Measurements from ENCODE around the gene MPND.

The MPND gene

DNA sequence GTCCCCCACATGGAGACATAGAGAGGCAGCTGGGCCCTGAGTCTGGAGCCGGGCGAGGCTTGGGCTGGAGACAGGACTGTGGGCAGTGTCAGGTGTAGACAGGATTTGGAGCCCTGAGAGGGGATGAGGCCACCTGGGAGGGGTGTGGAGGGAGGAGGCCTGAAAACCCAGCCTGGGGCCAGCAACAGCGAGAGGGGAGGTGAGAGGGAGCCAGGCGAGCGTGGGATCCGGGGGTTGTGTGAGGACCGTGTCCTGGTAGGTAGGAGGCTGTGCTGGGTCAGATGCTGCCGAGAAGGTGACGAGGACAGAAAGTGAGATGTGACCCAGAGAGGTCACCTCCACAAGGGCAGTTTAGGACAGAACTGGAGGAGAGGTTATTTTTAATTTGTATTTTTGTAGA, 7.4 kb downstream of the MPND start:
- no peak for DNase-seq

DNA sequence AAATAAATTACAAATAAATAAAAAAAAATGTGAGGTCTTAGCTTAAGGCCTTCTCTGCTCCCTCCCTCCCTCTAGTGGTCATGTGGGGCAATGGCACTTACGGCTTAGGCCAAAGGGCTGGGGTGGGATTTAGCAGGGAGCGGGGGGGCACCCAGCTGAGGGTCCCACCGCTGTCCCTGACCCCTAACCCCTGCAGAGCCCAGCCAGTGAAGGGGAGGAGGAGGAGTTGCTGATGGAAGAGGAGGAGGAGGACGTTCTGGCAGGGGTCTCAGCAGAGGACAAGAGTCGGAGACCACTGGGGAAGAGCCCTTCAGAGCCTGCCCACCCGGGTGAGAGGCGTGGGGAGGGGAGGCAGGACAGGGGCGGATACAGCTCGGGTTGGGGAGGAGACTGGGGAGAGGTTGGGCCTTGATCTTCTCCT, 9.3 kb downstream of the MPND start:
- DNase-seq = peak; percentile 38

DNA sequence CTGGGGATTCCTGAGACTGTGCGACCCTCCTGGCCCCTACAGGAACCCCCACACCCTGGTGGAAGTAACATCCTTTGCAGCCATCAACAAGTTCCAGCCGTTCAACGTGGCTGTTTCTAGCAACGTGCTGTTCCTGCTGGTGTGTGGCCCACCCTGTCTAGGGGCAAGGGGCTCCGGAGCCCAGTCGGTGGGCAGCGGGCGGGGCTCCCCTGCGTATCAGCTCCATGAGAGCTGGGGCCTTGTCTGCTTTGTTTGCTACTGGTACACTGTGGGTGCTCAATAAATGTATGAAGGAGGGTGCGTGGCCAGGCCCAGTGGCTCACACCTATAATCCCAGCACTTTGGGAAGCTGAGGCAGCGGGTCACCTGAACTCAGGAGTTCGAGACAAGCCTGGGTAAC, 10.9 kb downstream of the MPND start:
- no peak for DNase-seq

DNA sequence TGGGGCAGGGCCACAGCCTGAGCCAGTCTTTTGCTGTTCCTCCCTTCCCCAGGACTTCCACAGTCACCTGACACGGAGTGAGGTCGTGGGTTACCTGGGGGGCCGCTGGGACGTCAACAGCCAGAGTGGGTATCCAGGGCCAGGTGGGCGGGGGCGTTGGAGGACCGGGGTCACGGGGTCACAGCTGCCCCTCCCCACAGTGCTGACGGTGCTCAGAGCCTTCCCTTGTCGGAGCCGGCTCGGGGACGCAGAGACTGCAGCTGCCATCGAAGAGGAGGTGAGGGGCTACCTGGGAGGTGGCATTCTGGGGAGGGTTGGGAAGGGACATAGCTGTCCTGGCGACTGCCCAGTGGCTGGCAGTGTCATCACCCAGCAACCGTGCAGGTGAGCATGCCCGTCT, 11.5 kb downstream of the MPND start:
- no peak for DNase-seq

DNA sequence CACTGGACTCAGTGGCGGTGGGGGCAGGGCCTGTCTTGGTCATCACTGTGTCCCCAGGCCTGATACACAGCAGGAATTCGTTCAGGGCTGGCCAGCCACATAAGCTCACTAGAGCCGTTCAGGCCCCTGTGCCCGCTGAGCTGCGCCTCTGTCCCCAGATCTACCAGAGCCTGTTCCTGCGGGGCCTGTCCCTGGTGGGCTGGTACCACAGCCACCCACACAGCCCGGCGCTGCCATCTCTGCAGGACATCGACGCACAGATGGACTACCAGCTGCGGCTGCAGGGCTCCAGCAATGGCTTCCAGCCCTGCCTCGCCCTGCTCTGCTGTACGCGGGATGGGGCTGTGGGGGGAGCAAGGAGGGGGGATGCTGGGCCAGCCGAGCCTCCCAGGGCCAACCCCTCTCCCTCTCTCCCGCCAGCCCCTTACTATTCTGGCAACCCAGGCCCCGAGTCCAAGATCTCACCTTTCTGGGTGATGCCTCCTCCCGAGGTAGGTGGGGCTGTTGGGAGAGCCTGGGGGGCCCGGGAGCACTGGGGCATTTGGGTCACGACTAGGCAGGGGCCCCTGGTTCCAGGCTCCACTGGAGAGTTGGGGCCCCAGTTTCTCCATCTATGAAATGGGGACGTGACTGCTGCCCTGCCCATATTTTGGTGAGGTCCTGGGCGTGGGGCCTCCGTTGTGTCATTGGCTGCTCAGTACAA, 13.9 kb downstream of the MPND start:
- no peak for DNase-seq

DNA sequence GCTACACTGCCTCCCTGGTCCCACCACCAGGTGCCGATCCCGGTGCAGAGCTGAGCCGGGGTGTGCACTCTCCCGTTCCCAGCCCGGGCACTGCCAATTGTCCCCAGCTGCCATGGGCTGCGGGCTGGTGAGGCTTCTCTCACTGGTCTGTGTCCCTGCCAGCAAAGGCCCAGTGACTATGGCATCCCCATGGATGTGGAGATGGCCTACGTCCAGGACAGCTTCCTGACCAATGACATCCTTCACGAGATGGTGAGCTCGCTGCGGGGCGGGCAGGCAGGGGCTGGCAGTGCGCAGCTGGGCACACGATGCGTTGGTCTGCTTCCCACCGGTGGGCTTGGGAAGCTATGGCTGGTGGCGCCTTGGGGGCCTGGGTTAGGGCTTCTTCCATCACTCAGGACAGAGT, 14.6 kb downstream of the MPND start:
- no peak for DNase-seq

DNA sequence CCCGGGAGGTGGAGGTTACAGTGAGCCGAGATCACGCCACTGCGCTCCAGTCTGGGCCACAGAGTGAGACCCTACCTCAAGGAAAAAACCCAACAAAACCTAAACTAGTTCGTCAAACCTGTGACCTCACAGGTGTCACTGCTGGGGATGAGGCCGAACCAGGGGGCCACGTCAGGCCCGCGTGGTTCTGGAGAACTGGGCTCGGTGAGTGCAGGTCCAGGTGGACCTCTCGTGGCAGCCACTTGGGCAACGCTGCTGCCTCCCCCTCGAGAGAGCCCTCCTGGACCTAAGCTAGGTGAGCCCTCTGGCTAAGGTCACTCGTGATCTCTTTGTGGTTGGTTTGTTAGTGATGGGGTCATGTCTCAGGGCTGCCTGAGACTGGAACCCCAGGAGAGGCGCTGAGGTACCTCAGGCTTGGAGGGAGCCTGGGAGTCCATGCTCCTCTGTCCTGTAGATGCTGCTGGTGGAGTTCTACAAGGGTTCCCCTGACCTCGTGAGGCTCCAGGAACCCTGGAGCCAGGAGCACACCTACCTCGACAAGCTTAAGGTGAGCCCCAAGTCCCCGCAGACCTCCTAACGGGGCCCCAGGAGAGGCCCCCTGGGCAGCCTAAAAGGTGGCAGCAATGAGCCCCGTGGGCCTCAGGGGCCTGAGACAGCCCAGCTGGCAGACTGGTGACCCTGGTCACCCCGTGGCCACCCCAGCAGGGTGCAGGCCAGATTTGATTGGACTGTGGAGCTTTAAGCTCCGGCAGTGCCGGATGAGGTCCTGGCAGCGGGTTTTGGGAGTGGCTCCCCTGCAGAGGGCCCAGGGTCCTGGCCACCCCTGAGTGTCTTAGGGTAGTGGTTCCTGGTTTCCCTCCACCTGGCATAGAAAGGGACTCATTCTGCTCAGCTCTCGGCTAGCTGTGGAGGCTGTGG, 15.6 kb downstream of the MPND start:
- no peak for DNase-seq

DNA sequence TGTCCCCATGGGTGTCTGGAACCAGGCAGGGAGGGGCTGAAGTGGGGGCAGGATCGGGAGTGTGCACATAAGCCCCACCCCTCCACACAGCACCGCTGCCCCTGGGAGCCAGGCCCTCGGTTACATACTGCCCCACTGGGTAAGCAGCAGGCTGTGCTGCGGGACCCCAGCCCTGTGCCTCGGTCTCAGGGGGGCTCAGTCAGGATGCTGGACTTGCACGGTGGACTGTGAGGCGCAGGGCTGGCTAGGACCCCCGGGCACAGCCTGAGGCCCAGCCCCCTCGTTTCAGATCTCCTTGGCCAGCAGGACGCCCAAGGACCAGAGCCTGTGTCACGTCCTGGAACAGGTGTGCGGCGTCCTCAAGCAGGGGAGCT, 16.3 kb downstream of the MPND start:
- no peak for DNase-seq

DNA sequence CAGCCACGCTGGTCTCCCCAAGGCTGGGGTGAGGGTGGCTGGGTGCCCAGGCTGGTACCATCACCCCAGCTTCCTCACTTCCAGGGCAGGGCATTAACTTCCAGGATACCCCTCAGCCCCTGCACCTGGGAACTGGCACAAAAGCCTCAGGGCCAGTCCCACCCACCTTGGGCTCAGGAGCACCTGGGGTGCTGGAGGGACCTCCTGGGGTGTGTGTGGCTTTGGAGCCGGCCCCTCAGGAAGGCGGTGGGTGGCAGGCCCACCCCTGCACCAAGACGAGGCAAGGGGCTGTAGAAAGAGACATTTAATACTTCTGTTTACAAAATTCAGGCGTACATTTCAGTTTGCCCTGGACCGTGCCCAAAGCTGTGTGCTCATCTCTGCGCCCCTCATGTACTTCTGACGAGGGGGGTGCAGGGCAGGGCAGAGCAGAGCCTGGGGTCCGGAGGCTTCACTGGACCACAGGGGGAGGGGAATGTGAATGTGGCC, 16.8 kb downstream of the MPND start:
- no peak for DNase-seq

DNA sequence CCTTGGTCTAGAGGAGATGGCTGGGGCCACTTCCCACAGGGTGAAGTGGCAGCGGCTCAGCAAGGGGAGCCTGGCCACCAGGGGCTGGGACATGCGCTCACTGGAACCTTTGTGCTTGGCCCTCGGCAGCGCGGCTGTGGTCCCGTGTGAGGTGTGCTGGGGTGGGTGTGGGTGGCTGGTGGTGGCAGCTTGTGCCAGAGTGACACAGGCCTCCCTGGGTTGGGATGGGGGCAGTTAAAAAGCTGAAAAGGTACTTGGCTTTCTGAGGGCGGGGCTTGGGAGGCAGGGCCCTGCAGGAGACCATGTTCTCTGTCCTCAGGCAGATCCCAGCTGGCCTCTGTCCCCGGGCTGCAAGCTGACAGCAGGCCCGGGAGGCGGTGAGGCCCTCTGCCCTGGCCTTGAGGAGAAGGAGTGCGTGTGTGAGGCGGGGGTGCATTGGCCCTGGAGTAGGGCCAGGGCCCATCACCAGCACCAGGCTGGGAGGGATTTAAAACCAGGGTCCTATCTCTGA, 17.3 kb downstream of the MPND start:
- no peak for DNase-seq

DNA sequence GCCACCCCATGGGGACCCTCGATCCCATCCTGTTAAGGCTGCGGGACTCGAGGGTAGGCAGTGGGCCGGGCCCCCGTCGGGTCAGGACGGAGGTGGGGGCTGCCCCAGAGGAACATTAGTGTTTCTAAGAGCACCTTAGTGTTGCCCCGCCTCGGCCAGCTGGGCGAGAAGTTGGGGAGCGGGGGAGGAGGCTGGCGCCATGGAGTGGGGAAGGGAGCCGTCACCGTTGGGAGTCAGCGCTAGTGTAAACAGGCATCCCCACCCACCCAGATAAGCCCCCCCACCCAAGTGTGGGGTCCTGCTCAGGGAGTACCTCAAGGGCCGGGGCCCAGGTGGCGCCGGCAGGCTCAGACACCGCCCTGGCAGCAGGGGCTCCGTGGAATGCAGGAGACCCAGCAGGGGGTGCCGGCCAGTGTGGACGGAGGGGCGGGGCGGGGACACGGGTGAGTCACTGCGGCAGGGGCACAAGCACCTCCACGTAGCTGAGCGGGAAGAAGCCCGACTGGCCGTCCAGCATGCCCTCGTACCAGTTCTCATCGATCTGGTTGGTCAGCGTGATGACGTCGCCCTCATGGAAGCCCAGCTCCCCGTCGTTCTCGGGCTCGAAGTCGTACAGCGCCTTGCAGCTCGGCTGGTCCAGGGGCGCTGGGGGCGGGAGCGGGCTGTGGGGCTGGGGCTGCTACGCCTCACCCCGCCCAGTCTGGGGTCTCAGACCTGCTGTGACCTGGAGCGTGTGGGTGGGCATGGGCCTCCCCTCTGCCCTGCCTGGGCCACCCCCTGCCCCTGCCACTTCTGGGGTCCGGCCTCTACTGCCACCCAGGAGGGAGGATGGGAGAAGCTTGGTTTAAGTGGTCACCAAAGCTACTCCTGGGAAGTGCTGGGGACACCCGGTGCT, 18.0 kb downstream of the MPND start:
- DNase-seq = no peak

DNA sequence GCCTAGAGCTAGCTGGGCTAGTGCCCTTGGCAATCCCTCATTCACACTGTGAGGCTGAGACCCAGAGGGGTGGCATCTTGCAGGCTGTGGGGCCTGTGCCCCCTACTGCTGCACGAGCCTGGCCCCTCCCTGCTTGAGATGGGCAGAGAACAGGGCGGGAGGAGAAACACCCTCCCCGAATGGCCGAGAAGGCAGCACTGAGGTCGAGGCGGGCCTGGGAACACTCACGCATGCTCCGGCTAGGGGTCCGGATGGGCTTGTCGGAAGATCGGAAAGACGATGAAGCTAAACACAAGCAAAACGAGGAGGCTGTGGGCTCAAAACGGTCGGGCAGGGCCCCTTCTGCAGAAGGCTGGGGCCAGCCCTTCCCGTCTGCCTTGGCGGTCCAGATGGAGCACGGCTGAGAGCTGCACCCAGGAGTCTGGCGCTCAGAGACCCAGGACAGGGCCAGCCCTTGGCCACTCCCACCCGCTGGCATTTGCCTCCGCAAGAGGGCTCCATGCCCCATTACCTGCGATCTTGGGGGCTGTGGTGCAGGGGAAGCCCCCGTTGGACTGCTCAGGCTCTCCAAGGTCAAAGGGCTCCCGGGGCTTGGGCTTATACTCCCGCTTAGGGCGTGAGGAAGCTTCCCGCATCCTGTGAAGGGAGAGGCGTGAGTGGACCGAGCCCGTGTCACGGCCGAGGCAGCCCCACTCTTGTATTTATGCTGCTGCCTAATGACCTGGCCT, 18.9 kb downstream of the MPND start:
- DNase-seq = no peak

DNA sequence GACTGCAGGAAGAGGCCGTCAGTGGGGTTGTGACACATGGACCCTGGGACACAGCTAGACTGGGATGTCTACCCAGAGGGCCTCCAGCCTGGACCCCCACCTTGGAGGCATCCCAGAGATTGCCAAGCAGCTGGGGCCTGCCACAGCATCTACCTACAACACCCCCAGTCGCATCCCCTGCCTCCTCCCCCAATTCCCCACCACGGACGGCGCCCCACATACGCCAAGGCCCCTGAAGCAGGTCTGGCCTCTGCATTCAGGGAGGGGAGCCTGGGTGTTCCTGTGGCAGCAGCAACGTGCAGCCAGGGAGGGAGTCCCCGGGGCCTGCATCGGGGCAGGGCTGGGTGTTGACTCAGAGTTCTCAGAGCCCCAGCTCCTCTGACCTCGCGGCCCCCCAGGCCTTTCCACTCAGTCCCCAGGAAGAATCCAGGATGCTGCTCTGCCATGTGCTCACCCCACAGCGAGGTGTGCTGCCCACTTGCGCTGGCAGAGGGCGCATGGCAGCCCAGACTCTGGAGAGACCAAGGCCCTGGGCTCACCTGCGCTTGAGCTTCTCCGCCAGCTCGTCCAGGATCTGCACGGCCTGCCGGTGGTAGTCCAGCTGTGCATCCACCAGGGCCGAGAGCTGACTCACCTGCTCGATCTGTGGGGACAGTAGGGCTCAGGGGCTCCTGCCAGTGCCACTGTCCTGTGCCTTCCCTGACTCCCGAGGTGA, 19.6 kb downstream of the MPND start:
- no peak for DNase-seq

DNA sequence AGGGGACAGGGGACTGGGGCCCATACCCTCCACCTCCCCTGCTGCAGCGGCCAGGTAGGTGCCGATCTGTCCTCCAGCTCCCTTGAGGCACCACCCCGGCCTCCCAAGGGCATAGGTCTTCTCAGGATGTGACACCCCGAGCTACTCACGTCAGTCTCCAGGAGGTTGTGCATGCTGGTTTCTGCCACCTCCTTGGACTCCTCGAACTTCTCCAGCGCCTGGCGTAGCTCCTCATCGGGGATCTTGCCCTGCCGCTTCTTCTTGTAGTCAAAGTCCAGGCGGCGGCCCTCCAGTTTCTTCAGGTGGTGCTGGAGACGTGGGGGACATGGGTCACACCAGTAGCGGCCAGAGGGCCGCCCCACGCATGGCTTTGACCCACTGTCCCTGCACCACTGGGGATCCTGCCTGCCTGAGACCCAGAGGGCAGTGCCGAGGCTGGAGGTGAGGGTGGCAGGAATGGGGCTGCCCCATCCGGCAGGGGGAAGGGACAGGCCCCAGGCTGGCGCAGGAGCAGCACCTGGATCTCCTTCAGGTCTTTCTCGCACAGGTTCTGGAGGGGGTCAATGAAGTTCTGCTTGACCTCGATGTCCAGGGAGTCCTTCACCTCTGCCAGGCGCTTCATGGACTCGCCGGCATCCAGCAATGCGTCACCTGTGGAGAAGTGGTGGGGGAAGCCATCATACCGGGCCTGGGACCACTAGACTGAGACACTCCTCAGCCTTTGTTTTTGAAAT, 20.4 kb downstream of the MPND start:
- DNase-seq = no peak

DNA sequence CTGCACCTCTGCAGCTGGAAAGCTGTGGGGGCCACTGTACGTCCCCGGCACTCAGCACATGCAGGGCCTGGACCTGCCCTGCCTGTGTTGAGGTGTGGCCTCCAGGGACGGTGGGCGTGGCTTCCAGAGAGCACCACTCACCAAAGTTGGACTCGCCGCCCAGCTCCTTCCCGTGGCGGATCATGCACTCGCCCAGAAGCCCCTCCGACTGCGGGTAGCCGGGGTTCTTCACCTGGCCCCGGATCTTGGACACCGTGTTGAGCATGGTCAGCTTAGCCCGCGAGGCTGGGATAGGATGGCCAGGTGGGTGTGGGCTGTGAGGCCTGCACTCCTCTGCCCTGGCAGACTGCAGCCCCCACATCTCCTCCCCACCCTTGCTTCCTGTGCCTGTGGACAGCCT, 22.0 kb downstream of the MPND start:
- DNase-seq = no peak

DNA sequence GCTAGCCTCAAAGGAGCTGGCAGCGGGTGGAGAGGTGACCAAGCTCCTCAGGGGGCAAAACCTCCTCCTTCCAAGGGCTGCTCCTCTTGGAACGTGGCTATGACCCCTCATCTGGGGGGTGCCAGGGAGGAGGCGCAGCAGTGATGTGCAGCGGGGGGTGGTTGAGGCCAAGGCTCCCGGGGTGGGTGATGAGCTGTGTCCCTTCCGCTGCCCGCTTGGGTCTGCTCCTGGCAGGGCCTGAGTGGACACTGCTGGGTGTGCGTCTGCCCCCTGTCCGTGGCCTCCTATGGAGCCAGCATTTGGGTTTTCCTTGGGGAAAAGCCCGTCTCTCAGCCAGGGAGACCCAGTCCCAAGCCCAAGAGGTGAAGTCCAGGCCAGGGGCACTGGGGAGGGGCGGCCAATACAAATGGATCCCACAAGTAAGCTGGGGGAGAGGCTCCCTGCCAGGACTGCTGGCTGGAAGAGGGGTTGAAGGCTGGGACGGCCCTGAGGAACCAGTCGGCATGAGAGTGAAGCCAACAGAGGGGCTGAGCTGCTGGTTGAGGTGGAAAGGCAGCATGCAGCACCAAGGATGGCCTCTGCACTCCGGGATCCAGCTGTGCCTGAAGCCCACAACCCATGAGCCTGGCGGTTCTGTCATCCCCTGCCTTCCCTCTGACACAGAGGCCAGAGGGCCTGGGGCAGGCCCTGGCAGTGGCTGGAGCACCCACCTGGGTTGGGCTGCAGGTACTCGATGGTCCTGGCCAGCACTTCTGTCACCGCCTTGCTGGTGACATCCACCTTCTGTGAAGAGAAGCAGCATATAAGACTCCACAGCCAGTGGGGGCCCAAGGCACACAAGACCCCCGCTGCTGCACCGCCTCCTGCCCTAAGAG, 22.7 kb downstream of the MPND start:
- DNase-seq = no peak

DNA sequence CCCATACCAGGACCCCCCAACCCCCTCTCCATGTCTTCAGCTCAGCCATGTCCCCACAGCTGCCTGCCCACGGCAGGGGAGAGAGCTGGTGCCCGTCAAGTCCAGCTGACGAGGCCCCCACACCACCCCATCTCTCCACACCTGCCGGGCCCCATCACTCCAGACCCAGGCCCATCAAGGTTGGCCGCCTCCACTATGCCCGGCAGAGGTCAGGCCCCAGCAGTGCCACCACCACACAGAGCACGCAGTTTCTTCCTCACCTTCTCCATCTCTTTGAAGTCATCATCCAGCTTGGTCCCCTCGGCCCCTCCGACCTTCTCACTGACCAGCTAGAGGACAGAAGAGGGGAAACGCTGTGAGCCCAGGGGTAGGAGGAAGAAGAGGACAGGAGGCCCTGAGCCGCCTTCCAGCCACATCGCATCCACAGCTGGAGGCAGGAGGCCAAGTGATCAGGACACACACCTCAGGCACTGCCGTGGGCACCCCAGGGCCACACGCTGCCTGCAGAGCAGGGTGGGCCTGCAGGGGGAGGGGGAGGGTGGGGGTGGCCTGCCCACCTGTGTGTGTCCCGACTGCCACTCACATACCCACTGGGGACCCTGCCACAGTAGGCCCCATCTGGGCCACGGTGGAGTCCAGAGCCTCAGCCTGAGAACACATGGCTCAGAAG, 23.4 kb downstream of the MPND start:
- DNase-seq = no peak

DNA sequence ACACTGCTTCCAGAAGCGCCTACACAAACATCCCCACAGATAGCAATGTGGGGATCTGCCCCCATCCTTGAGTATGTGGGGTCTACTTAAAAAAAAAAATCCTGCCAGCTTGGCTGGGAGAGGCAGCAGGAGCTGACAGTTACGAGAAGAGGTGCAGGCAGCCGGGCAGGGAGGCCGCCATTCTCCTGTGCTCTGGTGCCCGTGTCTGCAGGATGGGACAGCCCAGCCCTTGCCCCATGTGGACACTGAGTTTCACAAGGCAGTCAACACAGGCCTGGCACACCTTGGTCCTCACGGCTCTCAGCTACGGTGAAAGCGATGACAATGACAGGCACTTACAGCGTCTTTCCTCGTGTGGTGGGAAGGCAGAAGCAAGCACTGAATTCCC, 24.0 kb downstream of the MPND start:
- DNase-seq = no peak

DNA sequence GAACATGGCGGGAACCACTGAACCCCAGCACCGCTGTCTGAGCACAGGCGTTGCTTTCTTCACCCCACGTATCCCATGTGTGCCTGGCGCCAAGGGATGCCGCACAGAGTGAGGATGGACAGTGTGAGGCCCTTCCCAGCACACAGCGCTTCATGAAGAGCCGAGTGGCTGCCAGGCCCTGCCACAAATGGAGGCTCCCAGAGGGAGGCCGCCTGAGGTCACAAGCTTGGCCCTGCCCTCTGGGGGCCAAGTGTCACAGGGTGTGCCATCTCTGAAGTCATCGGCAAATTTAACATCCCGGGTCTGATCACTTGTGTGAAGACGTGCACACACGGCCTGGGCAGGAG, 24.4 kb downstream of the MPND start:
- no peak for DNase-seq
